Activated CD4-positive, CD25-positive, alpha-beta regulatory T cell treated with anti-CD3 and anti-CD28 coated beads, Interleukin-2, amount 50 U/mL, for 16 hours (primary cell): Measurements from ENCODE around the gene CYB5RL.
"Not testable (repeated sequence)": the region's sequence is repeated elsewhere in the genome, so short reads cannot be mapped to it uniquely, and the experiment has no call there.

Experiments
- DNase-seq: peaks from one replicate; pipeline ENCODE4 v3.0.0-alpha.2; 2020; ENCODE audit warnings: low read depth, low spot score

Gene CYB5RL

DNA sequence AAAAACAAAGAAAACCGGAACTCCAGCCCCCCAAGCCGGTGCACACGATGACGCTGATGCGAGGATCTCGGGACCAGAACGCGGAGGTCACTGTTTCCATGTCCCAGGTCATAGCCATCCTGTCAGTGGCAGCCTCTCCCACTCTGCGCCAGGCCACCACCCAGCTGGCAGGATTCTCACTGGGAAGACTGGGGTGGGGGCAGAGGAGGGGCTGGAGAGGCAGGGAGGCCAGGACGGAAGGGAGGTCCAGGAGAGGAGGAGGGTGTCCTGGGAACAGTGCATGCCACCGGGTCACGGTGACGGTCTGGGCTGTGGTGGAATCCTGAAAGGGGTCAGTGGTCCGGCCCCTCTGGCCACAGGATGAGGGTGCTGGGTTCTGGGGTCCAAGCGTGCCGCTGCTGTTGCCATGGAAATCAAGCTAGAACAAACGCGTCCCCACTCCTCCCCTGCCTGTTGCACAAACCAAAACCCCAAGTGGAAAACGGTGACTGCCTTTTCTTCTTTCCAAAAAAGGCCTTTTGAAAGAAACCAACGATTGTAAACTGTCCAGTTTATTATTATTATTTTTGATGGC lies 26.2 kb upstream of the CYB5RL start:
- no peak for DNase-seq

DNA sequence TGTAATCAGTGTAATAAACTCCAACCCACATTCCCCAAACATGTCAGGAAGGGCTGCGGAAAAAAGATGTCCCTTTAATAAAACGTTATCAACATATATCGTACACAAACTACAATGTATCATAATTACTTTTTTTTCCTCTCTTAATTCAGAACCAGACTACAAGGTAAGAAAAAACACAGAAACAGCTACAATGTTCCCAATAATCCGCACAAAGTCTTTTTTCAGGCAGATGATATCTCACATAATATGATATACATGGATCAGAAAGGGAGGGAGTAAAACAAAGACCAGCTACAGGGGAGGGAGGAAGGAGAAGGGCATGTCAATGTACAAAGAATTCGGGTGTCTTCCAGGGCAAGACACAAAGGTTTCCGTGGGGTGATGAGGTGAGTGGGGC lies 25.5 kb upstream of the CYB5RL start:
- no peak for DNase-seq

DNA sequence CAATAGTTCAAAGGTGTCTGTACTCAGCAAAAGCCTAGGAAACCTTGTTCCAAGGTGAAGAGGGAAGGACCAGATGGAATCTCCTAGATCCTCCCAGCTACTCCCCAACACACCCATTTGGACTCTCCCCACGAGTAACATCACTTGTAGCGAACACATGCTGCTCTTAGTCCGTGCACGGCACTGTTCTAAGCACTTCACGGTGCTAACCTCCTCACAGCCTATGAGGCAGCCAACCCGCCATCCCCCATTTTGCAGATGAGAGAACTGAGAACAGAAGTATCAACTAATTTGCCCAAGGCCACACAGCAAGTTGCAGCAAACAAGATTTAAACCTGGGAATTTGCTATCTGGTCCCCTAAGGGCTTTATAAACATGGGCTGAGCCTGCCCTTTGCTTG lies 24.4 kb upstream of the CYB5RL start:
- DNase-seq = no peak

DNA sequence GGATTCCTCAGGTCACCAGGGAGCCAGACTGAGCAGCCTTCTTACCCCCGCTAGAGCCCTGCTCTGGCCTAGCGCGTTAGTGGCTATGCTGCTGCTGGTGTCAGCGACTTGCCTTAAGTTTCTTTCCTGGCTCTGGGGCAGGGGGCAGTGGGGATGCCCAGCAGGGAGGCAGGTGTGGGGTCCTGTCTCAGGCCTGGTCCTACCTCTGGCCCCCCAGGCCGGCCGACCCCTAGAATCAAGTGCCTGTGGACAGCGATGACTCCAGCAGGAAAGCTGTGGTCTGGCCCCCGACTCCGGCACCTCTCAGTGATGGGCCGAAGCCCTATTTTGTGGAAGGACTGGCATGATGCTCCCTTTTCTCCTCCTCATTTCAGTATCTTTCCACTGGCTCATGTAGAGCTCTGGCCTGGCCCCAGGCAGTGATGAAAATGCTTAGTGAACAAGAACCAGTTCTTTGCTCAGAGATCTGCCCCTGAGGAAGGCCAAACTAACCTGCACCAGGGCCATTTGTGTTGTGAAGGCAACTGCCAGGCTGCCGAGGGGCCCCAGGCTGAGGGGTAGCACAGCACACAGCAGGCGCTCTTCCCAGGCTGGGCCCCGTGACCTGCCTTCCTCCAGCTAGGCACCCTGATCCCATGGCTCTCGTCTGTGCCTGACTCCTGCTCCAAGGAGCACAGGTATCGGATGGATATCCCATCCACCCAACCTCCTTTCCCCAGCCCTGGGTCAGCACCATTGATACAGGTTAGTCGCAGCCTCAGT lies 23.8 kb upstream of the CYB5RL start:
- no peak for DNase-seq

DNA sequence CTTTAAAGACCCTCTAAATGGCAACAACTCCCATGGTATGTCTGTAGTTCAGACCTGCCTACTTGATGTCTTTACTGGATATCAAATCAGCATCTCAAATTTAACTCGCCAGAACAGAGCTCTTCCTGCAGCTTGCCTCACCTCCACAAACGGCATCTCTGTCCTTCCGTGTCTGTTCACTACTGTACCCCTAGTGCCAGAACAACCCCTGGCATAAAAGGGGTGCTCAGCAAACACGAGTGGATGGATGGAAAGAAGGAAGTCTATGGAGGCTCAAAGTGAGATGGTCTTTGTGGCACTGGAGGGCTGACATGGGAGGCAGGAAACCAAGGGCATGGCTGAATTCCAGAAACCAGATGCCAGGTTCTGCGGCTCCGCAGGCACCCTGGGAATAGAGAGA lies 22.9 kb upstream of the CYB5RL start:
- no peak for DNase-seq

DNA sequence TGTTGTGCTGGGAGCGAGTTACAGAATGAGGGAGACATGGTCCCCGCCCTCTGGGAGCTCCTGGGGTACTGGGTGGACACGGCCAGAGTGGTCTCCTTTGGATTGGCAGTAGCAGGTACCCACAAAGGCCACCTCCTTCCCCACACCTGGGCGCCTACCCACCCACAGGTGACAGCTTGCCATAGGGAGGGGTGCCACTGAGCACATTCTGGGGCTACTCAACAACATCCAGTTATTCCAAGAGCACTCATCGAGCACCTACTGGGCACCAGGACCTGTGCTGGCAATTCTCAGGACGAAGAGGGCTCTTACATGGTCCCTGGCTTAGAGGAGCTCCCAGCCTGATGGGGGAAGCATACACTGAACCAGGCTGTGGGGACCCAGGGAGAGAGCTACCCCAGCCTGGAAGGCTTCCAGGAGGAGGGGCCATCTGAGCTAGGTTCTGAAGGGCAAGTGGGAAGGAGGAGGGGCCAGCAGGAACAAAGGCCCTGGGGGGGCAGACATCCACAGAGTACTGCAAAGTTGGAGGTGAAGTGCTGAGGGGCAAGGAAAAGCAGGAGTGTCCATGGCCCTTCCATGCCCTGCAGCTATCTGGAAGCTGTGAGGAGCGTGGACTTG lies 22.1 kb upstream of the CYB5RL start:
- DNase-seq = no peak

DNA sequence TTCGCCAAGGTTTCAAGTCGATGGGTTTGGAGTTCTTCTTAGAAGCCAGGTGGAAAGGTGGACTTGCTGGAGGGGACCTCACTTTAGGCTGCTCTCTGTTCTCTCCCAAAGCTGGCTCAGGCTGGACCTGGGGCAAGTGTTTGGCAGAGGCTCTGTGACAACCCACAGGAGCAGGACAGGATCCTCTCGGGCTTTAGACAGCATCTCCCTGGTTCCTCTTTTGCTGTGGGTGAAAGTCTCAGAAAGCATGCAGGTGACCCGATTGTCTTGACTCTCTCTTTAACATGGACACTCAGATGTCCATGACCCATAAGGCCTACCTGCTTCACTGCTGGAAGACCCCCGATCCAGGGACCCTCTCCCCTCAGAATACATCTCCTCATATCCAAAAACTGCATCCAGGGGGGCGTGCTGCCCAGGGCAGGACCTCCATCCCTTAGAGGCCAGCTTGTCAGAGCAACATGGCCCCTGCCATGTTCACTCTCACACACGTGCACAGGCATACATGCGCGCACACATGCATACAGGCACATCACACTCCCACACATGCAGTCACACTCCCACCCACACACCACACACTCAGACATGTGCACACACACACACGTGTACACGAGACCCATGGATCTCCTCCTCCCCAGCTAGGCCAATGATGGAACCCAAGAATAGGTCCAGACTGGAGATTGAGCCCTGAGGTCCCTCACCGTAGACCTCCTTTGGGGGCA lies 21.4 kb upstream of the CYB5RL start:
- DNase-seq = no peak

DNA sequence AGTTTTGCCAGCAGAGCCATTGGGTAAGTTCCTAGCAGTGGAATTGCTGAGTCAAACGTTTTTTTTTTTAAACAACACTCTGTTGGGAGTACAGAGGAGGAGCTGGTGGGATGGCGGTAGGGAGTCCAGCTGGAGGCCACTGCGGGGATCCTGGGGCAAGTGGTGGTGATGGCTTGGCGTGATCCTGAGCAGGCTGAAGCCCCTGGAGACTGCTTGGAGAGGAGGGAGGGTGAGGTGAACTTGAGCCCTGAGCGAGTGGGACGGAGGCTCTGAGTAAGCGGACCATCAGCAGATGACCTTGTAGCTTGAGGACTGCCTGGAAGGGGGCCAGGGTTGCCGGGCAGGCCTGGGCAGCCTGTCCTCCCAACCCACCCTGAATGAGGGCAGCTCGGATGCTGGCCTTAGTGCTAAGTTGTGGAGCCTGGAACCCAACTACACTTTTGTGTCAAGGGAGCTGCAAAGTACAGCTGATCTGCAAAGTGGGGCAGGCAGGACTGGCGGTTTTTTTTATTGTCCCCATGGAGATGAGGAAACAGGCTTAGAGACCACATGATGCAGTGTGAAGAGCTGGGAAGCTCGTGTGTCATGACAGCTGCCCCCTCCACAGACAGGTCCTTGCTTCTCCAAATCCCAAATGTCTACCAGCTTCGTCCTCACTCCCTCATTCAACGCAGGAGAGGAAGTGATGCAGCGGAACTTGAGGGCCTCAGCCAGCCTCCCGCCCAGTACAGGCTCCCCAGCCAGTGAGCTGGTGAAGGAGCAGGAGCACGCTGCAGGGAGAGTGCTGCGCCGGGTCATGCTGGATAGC lies 20.4 kb upstream of the CYB5RL start:
- no peak for DNase-seq

DNA sequence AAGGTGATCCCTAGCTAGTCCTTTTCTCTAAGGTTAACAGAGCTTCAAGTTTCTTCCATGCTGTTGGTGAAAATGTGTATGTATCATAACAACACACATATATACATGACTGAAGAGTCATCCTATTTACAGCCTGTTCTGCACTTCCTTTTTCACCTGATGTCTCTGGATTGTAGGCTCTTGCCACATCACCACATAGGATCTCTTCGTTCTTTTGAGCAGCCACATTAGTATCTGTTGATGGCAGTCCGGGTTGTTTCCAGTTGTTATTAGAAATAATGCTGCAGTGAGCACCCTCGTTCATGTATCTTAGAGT lies 19.8 kb upstream of the CYB5RL start:
- no peak for DNase-seq

DNA sequence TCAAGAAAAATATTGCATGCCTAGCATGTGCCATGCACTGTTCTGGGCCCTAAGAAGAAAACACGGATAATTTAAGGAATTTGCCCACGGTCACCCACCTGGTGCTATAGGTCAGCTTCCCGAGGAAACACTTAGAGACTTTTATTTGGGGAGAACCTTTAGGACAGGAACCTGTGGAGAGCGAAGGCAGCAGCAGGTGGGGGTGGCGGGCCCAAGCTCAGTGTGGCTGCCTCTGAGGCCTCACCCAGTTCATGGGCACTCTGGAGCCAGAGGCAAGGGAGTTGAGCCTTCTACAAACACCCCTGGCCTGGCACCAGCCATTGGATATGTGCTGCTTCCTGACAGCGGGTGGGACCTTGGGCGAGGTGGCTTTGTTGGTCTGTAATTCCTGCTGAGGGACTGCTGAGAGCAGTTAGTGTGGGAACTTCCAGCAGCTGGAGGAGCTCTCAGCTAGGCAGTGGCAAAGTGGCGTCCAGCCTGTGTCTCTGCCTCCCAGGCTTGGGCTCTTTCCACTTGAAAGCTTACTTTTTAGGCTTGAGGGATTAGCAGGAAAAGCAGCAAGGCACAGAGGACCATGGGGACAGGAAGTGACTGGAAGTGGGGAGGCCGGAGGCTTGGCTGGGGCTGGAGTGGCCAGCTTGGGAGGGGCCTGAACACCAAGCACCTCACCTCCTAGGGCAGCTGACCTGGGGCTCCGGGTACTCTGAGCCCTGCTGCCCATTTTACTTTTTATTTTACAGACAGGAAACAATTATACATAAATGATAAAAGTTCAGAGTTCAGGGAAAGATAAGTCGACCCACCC lies 19.3 kb upstream of the CYB5RL start:
- no peak for DNase-seq

DNA sequence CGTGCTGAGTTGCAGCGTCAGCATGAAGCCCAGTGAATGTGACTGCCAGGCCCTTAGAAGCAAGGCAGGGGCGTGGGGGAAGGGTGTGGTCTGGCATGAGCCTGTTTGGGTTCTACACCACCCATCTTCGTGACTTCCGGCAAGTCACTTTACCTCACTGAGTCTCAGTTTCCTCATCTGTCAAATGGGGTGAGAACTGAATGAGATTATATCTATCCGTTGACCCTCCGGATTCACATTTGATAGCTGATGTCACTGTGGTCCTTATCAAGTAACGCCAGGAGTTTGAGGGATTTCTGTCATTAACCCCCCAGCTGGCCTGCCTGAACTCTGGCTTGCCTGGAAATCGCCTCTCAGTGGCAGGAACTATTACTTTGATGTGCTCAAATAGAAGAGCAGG lies 15.7 kb upstream of the CYB5RL start:
- no peak for DNase-seq

DNA sequence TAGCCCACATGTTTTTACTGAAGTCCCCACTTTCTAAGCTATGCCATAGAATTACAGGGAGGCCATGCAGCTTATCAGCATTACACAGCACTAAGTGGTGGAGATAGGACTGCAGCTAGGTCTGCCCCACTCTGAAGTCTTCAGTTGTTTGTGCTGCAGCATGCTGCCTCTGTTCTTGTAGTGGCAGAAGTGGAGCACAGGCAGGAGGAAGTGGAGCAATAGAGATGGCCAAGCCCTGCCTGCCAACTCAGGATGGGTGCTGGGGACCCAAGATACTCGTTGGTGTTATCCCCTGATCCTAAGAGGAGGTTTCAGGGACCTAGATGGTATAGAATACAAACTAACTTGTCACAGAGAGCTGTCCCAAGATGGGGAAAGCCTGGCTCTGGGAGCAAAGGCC lies 13.0 kb upstream of the CYB5RL start:
- no peak for DNase-seq

DNA sequence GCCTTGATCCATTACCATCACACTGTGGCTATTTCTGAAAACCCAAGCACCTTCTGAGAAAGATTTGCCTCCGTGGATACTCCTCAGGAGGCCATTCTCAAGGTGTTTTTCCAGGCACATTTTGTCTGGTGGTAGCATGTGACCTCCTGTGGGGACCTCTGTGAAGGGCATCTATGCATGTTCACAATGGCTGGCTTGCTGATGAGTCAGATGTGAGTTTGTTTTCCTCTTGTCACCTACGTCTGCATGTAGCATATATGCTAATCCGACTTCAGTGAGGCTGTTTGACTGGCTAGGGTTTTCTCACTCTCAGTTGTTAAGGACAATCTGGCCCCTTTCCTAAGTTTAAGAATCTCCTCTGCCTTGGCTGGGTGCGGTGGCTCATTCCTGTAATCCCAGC lies 8.1 kb upstream of the CYB5RL start:
- not testable (repeated sequence) for DNase-seq

DNA sequence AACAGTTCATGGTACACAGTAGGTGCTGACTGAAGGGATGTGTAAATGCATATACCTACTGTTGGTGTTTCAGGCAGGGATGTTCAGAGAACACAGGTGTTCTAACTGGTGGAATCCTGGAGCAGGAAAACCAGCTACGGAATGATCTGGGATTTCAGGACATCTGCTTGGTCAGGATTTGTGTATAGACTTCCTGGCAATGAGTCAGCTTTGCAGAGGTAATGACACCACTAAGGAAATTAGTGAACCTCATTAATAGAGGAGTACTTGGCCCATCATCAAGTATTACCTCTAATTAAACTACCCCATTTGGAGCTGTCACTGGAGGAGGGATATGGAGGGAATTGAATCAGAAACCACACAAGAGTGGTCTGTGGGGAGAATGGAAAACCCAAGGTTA lies 7.5 kb upstream of the CYB5RL start:
- DNase-seq = no peak

DNA sequence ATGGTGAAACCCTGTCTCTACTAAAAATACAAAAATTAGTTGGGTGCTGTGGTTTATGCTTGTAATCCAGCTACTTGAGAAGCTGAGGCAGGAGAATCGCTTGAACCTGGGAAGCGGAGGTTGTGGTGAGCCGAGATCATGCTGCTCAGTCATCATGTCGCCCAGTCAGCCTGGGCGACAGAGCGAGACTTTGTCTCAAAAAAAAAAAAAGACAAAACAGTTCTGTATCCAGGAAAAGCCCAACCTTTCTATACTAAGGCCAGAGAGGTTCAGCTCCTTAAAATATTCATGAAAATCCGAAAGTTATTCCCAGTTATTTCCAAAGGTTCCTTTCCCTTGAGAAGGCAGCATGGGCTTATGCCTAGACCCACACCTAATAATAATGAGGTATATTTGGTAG lies 4.4 kb upstream of the CYB5RL start:
- no peak for DNase-seq

DNA sequence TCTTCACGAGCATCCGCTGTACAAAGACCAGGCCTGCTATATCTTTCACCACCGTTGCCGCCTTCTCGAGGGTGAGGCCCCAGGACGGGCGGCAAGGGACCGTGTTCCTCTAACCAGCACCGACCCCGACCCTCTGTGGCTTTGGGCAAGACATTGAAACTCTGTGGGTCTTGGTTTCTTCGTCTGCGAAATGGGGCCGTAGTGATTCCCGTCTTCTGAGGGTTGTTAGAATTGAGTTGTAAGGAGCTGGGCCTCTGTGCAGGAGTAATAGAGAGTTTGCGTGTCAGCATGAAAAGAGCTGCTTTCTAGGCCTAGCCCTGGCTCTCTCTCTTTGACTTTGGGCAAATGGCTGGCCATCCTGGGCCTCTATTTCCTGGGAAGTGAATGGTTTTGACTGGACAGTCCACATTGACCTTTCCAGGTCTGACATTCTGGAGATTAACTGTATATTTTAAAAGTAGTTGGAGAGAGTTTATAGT lies 728 bp upstream of the CYB5RL start:
- no peak for DNase-seq

DNA sequence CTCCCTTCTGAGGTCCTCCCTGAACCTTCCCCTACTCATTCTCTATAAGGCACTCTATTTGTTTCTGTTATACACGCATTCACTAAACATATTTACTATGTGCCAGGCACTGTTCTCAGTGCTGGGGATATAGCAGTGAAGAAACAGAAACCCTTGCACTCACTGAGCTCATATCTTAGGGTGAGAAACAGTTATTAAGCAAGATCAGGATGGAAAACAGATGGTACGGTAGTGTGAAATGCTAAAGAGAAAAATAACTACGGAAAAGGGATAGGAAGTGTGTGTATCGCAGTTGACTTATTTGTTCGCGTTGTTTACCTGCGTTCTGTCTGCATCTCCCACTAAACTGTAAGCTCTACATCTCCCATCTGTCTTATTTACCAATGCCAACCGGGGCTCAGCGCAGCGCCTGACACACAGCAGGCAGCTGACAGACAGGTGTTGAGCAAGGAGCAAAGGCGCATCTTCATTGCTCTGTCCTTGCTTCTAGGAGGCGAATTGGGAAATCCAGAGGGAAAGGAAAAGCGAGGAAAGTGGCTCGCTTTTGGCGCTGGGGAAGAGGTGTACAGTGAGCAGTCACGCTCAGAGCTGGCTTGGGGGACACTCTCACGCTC lies 572 bp downstream of the CYB5RL start:
- no peak for DNase-seq

DNA sequence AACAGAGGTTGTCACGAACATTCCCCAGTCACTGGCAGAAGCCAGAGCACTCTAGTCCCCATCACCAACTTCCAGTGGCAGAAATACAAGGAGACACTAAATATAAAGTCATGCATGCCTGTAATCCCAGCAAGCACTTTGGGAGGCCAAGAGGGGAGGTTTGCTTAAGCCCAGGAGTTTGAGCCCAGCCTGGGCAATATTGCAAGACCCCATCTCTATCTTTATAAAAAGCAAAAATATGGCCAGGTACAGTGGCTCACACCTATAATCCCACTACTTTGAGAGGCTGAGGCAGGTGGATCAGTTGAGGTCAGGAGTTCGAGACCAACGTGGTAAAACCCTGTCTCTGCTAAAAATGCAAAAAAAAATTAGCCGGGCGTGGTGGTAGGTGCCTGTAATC lies 6.4 kb downstream of the CYB5RL start:
- DNase-seq = no peak

DNA sequence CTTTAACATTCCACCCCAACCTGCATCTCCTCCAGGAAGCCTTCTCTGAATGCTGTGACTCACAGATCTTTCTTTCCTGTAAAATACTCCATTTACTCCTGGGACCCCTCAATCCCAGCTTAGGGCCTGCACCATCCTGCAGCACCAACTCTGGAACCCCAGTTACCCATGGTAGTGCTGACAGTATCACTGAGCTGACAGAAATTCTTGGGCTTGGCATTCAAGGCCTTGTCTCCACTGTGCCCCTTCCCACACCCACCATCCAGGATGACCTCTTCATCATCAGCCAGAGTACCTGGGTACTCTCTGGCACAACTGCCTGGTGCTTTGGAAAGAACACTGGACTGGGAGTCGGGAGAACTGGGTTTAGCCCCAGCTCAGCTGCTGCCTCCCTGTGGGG lies 8.3 kb downstream of the CYB5RL start:
- no peak for DNase-seq

DNA sequence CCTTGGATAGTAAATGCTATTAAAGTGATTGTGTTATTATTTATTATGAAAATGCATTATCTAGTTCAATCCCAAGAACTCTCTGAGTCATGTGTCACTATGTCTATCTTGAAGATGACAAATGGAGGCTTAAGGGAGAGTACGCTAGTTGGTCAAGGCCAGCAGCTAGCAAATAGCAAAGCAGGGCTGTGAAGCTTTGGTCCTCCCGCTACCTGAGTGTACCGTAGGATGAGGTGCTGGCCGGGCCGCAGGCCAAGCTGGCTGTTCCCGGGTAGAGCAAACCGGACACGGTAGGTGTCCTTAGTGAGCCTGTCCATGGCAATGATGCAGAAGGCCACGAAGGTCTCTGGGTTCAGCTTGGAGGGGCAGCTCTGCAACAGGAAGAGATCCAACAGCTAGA lies 9.3 kb downstream of the CYB5RL start:
- no peak for DNase-seq

DNA sequence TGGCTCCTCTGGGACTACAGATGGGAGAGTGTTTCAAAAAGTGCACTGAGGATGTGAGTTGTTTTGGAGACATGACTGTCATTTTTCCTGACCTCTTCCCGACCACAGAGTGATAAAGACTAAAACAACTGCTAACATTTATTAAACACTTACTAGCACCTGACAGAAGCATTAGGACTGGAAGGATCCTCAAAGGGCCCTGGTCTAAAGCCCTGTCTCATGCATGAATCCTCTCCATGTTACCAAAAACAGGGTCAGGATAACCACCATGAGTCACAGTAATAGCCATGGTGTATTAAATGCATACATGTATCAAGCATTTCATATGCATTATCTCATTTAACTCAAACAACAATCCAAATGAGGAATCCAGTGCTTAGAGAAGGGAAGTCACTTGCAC lies 11.5 kb downstream of the CYB5RL start:
- DNase-seq = no peak
